DND-41 (cell line): ENCODE results near the gene TOX3.

Experiments used
- EZH2 ChIP-seq: IDR thresholded peaks from 3 replicates; pipeline ENCODE4 v1.6.1; 2012; ENCODE audit warnings: borderline replicate concordance, low read depth, mild to moderate bottlenecking, moderate library complexity, low read length, inconsistent platforms; ENCODE audit not compliant: severe bottlenecking
- TF ChIP-seq, protein P1 (sequence below): IDR thresholded peaks from 2 replicates; pipeline ENCODE4 v1.5.1; 2012; ENCODE audit warnings: borderline replicate concordance, low read length, moderate library complexity, mild to moderate bottlenecking; ENCODE audit not compliant: poor library complexity, severe bottlenecking; ENCODE audit errors: extremely low read depth

DNA sequence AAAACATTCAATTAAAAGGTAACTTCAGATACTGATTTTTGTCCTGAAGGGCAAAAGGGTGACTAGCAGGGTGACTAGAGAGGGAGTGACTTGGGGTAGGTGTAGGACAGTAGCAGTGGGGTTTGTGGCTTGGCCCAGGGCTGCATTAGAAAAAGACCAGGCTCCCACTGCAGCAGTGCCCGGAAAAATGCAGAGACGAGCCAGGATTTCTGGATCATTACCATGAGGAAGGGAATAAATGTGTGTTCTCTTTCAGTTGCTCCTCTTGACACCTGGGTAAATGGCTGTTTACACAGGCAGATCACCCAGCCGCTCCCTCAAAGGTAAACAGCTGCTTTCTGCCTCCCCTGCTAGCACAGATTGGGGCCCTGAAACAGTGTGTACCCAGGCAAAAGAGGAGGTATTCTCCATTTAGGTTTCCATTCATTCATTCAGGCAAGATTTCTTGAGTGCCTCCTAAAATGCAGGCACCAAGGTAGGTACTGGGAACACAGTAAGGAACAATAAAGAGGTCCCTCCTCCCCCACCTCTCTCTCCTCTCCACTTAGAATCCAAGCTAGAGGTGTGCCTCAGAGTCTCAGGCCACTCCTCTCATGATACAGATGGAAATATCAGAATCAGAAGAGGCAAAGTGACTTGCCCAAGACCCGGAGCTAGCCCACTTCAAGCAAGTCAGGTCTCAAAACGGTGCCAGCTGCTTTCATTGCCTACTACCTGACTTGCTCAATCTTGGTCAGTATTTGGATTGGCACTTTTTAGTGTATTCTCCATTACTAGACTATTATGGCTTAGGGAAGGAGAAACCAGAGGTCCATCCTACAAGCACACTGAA lies 15.2 kb upstream of the TOX3 start:
- TF ChIP-seq, protein P1, sequence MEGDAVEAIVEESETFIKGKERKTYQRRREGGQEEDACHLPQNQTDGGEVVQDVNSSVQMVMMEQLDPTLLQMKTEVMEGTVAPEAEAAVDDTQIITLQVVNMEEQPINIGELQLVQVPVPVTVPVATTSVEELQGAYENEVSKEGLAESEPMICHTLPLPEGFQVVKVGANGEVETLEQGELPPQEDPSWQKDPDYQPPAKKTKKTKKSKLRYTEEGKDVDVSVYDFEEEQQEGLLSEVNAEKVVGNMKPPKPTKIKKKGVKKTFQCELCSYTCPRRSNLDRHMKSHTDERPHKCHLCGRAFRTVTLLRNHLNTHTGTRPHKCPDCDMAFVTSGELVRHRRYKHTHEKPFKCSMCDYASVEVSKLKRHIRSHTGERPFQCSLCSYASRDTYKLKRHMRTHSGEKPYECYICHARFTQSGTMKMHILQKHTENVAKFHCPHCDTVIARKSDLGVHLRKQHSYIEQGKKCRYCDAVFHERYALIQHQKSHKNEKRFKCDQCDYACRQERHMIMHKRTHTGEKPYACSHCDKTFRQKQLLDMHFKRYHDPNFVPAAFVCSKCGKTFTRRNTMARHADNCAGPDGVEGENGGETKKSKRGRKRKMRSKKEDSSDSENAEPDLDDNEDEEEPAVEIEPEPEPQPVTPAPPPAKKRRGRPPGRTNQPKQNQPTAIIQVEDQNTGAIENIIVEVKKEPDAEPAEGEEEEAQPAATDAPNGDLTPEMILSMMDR = no peak
- TF ChIP-seq EZH2 = no peak
